Right forelimb (tissue), 1 donor: ENCODE results near the gene DHODH.
"Not testable (repeated sequence)": the region's sequence is repeated elsewhere in the genome, so short reads cannot be mapped to it uniquely, and the experiment has no call there.

ENCODE experiments used
- DNase-seq: peaks from one replicate; pipeline ENCODE4 v3.0.0-alpha.2; 2018

The DHODH gene

DNA sequence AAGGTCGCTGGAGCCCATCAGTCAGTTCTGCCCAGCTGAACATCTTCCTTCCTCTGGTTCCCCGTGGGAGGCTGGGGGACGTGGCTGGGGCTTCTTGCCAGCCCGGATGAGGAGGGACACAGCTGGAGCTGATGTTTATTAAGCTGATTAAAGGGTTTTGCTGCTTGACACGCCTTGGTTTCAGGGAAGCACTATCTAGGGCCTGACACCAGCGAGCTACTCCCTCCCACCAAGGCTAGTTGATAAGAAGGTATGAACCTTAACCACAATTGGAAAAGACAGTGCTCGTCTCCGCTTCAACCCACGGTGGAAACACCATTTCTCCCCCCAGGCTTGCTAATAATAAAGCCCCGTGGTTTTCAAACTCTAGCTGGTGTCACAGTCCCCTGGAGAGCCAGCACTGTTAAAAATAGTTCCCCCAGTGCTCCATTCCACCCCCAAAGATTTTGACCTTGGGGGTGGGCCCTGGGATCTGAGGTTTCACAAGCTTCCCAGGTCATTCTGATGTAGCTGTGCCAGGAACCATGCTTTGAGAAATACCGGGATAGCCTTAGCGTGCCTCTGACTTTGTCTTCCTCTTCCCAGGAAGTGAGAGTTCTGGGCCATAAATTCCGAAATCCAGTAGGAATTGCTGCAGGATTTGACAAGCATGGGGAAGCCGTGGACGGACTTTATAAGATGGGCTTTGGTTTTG is 5.5 kb downstream of the DHODH start:
- no peak for DNase-seq

DNA sequence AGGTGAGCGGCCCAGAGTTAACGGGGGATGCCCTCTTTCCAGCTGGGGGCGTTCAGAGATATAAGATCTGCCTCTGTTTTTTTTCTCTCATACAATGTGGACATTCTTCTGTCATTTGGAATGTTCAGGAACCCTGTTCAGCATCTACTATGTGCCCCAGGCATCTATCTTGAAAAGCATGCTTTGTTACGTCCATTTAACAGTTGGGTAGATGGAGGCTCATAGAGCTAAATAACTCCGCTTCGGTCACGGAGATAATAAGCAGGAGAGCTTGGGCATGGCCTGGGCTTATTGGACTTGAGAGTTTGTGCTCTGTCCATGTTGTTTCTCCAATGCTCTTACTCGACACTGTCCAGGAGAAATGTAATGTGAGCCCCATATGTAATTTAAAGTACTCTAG is 6.1 kb downstream of the DHODH start:
- DNase-seq: no peak

DNA sequence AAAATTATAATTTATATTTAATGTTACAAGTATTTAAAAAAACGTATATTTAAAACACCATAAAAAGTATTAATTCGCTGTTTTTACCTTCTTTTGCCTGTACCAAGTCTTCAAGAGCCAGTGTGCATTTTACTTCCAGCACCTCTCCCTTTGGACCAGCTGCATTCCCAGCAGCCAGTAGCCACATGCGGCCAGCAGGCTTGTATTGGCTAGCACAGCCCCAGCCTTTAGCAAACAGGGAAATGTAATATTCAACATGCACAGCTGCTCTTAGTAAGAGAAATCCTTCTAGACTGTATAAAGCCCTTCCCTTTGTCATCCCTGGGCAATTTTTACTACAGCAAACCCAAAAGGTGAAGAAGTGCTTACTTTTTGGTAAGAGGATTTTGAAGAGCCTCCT is 6.6 kb downstream of the DHODH start:
- no peak for DNase-seq

DNA sequence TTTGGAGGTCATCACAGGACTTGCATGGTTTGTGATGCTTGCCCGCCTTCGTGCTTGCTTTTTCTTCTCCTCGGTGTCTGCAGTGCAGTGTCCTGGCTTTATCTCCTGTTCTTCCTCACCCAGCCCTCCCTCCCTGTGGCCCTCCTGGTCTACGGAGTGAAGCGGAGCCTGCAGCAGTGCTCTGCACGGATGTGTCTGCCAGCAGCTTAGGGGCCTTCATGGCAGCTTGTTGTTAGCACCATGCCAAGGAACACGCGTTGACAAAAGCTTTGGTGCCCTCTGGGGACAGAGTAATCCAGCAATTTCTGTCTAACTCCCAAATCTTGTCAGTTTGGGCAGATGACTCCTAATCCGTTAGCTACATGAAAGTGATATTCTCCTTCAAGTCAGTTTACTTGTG is 9.9 kb downstream of the DHODH start:
- no peak for DNase-seq

DNA sequence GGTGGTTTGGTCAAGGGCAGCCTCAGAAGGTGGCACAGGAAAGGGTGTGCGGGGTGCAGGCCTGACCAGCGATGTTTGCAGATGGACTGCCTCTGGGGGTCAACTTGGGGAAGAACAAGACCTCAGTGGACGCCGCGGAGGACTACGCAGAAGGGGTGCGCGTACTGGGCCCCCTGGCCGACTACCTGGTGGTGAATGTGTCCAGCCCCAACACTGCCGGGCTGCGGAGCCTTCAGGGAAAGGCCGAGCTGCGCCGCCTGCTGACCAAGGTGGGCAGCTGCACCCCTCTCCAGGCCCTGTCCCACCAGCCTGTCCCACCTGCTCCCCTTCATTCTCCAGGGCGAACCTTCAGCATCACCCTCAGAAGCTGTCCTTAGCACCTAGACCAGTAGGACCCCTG is 12.5 kb downstream of the DHODH start:
- no peak for DNase-seq

DNA sequence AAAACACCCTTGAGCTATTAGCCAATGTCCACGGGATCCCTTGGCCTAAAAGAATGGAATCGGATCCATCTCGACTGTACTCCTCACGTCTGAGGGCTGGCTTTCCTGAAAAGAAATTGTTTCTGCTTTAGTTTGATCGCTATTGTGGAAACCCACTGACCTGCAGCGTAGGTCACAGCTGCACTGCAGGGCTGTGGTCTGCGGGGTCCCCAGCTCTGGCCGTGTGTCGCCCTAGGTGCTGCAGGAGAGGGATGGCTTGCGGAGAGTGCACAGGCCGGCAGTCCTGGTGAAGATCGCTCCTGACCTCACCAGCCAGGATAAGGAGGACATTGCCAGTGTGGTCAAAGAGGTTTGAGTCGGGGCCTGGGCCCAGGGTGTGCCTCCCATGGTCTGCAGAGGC is 13.6 kb downstream of the DHODH start:
- DNase-seq: no peak

DNA sequence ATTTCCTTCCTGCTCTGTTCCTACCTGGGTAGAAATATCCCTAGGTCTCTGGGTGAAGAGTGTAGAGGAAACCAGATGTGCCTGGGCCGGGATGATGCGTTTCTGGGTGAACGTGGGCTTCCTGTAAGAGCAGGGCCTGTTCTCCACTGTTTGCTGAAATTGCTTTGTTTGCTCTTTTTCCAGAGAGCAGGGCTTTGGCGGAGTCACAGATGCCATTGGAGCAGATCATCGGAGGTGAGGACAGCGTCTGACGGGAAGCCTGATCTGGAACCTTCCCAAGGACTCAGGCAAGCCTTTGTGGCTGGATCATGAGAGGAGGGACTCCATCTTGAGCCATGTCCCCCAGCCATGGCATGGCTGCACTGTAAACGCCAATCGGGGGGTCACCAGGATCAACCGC is 15.4 kb downstream of the DHODH start:
- DNase-seq: no peak

DNA sequence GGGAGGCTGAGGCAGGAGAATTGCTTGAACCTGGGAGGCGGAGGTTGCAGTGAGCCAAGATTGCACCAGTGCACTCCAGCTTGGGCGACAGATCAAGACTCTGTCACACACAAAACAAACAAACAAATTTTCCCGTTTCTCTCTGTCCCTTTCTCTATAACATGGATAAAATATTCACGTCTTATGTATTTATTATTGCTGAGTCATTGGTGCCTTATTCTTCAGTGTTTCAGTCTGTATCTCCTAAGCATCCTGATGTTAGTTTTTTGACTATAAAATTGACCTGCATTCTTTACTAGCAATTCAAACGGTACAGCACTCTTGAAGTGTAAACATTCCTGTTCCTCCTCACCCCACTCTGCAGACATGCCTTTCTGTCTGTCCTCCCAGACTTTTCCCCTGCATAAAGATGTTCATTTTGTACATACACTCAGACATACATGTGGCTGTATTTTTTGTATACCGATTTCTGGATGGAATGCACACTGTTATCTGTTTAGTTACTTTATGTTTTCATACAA is 16.4 kb downstream of the DHODH start:
- DNase-seq: no peak

DNA sequence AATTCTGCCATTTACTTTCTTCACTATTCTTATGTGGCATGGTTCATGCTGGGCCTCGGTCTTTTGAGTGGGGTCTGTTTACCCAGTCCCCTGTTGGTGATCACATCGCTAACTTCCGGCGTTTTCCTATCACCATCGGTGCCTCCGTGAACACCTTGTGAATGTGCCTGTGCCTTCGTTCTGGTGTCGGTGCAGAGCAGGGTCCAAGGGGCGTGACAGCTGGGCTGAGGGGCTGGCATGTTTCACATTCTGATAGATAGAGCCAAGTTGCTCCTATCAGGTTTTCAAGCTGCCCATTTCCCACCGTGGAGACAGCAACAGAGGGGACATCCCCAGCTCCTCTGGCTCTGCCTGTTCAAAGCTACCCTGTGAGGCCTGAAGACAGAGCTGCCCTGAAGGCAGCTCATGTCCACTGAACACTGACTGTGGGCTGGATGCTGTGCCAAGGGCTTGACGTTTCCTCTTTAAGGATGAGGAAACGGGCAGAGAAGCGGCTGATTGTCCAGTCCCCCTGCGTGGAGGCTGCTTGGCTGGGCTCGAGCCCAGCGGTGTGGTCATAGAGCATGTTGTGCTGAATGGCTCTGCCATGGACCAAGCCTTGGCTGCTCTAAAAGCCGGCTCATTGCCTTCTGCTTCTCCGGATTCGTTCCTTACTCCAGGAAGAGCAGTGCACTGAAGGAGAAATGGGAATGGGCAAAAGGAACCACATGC is 17.0 kb downstream of the DHODH start:
- DNase-seq: no peak

DNA sequence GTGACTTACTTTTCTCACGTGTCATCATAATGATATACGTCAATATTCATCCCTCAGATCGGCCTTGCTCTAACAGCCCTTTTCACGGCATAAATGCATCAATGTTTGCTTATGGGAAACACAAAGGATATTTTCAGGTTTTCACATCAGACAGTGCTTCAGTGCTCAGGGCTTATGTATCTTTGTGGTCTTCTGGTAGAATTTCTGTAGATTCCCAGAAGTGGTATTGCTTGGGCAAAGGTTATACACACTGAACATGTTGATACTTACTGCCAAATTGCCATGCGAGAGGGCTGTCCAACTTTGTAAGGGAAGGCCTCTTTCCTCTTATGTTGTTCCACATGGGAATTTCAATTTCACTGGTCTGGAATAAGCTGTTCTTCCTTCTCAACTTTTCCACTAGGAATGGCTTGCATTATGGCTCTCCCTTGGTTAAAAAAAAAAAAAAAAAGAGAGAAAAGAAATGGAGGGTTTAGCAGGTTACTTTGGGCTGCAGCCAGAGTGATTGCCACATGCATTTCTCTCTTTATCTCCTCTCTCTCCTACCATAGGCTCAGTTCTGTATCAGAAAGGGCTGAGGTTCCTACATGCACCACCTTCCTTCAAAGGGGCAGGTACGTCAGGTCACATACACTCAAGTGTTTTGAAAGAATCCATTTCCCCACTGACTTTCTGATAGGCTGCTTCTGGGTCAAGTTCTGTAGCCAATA is 19.3 kb downstream of the DHODH start:
- DNase-seq: no peak

DNA sequence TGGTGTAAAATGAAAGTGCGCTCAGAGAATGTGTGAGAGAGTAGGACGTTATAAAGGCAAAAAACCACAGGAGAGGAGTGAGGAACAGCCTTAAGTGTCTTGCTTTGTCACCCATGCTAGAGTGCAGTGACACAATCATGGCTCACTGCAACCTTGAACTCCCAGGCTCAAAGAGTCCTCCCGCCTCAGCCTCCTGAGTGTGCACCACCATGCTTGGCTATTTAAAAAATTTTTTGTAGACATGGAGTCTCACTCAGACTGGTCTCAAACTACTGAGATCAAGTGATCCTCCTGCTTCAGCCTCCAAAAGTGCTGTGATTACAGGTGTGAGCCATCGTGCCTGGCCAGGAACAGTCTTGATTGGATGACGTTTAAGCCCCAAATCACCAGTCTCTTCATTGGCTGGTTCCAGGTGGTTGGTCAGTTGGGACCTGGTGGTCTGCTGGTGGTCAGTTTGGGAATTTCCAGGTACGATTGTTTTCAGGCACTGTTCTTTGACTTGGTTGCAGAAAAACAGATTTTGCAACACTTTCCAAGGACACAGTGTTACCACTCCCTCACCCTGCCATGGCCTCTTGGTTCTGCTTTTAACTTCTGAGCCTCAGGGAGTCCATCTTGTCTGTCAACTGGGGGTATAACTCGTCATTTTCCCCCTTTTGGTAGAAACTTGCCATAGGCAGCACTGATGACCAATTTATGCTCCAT is 21.2 kb downstream of the DHODH start:
- DNase-seq: no peak

DNA sequence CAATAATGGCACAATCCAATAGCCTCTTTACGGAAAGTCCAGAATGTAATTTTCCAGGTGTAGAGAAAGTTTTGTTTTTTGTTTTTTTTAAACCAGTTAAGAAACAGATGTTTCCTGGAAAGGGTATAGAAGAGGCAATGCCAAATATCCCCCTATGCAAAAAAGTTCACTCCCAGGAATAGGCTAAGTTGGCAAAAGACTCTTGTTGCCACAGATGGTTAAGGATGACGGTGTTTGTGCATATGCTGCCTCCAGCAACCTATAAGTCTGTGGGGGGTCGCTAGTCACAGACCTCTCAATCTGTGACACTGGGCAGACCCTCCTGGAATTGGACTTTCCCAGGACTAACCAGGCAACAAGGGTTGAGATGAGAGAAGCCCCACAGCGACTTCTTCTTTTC is 24.9 kb downstream of the DHODH start:
- DNase-seq: no peak

DNA sequence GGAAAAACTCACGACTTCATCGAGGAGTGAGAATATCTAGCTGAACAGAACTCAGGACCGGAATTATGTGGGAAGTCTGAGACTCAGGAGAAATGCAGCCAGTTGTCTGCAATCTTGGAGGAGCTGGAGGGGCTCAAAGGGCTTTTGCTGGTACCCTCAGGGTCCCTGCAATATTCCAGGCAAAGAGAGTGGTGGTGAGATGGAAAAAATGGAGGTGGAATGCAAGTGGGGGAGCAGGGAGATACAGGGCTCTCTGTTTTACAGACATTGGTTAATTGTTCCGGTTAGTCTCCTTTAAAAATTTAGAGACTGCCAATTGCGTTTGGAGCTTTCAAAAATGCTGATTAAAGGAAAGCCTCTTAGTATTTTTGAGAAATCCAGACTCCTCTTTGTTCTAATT is 27.6 kb downstream of the DHODH start:
- DNase-seq: no peak

DNA sequence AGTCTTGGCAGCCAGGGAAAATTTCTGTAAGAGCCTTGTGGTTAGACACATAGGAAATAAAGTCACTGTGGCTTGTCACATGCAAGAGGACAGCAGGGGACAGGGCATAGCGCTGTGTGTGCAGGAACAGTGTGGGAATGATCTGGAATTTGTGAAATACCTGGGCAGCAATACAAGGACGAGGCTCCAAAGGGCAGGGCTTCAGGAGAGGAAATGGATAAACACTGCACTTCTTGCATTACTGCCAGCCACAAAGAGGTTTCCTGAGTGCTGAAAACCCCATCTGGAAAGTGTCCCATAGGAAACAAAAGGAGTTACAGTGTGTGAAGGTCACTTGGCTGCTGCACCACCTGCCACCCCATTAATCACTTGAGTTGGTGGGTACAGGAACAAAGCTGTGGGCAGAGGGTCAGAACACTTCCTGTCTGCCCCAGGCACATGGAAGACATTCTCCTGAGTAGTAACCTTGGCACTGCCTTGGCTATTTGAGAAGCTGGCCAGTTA is 33.7 kb downstream of the DHODH start:
- no peak for DNase-seq

DNA sequence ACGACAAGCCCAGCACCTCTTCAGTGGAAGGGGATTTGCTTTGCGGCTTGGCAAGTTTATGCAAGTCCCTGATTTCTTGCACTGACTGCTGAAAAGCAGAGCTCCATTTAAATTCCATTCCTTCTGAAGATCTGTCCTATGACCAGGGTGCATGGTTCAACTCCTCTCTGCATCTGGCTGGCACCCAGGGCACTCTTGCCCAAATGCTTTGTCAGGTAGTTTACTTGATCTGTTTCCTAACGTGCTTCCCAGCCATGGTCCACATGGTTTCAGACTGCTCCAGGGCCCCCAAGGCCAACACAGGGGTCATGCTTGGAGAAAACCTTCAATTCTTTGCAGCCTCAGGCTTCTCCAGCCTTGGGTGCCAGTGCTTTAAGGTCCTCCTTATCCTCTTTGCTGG is 34.5 kb downstream of the DHODH start:
- no peak for DNase-seq

DNA sequence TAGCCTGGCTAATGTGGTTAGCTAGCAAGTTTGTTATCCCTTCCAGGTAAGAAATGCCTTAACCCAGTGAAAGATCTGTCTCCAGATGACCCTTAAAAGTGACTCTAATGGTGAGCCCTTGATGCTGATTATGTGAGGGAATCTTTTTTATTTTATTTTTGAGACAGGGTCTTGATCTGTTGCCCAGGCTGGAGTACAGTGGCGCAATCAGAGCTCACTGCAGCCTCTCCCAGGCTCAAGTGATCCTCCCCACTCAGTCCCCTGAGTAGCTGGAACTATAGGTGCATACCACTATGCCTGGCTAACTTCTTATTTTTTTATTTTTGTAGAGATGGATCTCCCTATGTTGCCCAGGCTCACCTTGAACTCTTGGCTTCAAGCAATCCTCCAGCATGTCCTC is 35.0 kb downstream of the DHODH start:
- DNase-seq: no peak

DNA sequence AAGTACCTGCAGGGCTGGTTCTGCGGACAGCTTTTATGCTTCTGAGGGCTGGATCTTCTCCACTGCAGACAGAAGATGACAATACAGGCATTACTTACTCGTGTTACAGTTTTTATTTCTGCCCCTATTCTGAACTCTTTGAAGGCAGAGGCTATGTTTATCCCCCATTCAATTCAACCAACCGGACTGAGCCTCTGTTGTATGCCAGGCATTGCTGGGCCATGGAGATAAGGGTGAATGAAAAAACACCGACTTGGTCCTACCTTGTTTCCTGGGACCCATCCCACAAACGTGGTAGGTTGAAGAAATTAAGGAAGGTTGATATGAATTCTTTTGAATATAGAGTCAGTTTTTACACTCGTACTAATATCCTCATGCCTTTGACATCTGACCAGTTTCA is 35.8 kb downstream of the DHODH start:
- no peak for DNase-seq

DNA sequence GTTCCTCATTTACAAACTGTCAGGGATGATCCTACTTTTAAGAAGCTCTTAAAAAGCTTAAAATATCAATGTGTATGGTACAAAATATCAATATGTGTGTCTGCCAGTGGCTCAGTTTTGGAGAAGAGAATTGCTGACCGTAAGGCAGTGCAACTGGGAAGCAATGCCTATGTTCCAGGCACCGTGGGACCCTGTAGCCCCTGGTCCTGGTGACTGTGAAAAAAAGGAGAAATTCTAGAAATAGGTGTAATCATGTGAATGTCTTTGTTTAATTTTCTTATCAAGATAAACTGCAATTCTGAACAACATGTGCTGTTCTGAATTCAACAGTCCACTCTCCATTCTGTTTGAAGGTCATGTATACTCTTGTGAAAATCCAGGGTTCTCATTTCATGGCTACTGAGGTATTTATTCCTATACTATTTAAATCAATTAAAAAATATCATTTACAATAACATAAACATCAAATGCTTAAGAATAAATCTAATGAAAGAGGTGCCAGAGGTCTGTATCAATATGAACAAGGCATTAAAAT is 36.3 kb downstream of the DHODH start:
- no peak for DNase-seq

DNA sequence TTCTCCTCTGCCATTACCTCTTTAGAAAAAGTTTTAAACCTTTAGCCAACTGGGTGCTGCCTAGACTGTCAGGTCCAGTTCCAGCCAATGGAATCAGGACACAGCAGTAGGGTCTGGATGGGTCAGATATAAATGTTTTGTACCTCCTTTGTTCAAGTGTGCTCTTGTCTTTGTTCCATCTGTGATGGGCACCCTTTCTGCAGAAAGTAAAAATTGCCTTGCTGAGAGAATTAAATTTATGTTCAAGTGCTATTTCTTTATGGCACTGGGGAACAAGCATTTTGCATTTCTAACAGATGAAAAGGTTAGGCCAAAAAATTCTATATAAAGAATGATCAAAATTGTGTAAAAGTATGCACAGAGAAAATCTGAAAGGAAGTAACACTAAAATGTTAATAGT is 40.6 kb downstream of the DHODH start:
- DNase-seq: no peak

DNA sequence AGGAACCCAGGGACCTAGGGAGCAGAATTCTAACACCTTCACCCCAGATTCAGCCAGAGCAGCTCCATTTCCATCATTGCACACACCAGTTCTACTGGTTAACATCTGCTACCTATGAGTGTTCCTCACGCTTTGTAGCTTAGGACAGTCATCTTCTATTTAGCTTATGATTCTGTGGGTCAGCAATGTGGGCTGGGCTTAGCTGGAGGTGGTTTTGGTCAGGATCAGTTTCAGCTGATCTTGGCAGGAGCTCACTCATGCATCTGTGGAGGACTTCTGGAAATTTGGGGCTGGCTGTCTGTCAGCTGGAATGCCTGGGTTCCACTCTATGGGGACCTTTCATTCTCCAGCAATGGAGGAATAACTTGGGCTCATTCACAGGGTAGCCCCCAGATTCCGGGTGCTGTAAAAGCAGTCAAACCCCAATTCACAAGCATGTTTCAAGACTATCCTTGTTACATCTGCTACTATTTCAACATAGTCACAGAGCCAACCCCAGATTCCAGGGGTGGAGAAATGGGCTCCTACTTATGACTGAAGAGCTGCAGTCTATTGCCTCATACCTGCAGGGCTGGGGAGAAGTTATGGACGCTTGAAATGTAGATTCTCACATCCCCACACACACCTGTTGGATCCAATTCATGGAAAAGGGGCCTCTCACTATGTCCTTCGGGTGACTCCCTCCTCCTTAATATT is 42.4 kb downstream of the DHODH start:
- no peak for DNase-seq

DNA sequence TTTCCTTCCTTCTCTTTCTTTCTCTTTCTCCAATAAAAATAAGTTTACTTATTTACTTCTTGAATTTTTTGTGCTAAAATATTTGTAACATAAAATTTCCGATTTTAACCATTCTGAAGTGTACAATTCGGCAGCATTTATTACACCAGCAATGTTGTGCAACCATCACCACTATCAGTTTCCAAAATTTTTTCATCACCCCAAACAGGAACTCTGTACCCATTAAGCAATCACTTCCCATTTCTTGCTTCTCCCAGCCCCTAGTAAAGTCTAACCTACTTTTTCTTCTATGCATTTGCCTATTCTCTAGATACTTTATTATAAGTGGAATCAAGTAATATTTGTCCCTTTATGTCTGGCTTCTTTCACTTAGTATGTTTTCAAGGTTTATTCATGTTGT is 43.3 kb downstream of the DHODH start:
- DNase-seq: no peak

DNA sequence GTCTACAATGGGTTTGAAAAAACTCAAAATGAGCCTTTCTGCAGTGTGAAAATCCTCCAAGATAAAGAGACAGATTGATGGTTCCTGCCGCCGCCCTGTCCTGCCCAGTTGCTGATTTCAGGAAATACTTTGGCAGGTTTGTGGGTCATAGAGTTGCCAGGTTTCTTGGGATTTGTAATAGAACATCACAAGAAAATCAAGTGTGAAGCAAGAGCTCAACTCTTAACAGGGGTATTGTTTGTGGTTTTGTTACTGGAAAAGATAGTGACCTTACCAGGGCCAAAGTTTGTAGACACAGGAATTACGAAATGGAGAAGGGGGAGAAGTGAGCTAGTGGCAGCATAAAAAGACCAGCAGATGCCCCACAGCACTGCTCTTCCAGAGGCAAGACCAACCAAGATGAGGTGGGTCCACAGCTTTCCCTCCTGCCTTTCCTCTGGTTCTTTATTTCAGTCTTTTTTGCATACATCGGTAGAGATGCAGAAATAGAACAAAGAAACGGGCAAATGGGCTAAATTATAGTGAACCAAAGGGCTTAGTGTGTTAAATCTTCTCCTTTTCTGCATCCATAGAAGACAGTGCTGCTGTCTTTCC is 45.8 kb downstream of the DHODH start, which contains the start of gene HP:
HP (plus strand) TSS at position 252 of the 594 bp plus-strand sequence; CDS start at position 400, 148 bp downstream.
- DNase-seq: not testable (repeated sequence)
